OCI-LY1 (cell line): ENCODE data around the gene SLC8A1.

Experiments used
- H2AFZ ChIP-seq: fragments of 200-600 bp; sonication (generic), shearing (Covaris generic); 2 replicates; pipeline ENCODE4 v1.6.0; 2014; ENCODE audit warnings: antibody characterized with exemption, mild to moderate bottlenecking, low read length
- H3F3A ChIP-seq: fragments of 200-600 bp; sonication (generic), shearing (Covaris generic); 2 replicates; pipeline ENCODE4 v1.6.0; 2014; ENCODE audit warnings: mild to moderate bottlenecking, antibody characterized with exemption, low read length, moderate library complexity; ENCODE audit not compliant: insufficient read depth
- H3K27ac ChIP-seq: fragments of 200-600 bp; sonication (generic); 2 replicates; pipeline ENCODE4 v1.5.1; 2014; ENCODE audit warnings: low read length, mixed run types, mild to moderate bottlenecking, low read depth; ENCODE audit not compliant: poor library complexity, severe bottlenecking
- H3K27me3 ChIP-seq: fragments of 200-600 bp; sonication (generic); 2 replicates; pipeline ENCODE4 v1.6.0; 2014; ENCODE audit warnings: antibody characterized with exemption, mild to moderate bottlenecking, low read length, moderate library complexity; ENCODE audit not compliant: insufficient read depth
- H3K36me3 ChIP-seq: fragments of 200-600 bp; sonication (generic); 2 replicates; pipeline ENCODE4 v1.6.1; 2014; ENCODE audit warnings: mild to moderate bottlenecking, antibody characterized with exemption, low read length, moderate library complexity, mixed read lengths; ENCODE audit not compliant: insufficient read depth
- H3K4me1 ChIP-seq: fragments of 200-600 bp; sonication (generic); 2 replicates; pipeline ENCODE4 v1.5.1; 2014; ENCODE audit warnings: mild to moderate bottlenecking, low read length, moderate library complexity; ENCODE audit not compliant: insufficient read depth, severe bottlenecking
- H3K4me2 ChIP-seq: fragments of 200-600 bp; sonication (generic), shearing (Covaris generic); 2 replicates; pipeline ENCODE4 v1.6.1; 2014; ENCODE audit warnings: low read length
- H3K4me3 ChIP-seq: fragments of 200-600 bp; sonication (generic); 2 replicates; pipeline ENCODE4 v1.5.1; 2014; ENCODE audit warnings: low read length, low read depth, mild to moderate bottlenecking, mixed read lengths; ENCODE audit not compliant: poor library complexity, severe bottlenecking
- H3K79me2 ChIP-seq: fragments of 200-600 bp; shearing (Covaris generic); 2 replicates; pipeline ENCODE4 v1.6.1; 2016; ENCODE audit warnings: mixed run types, low read length, mixed read lengths; ENCODE audit not compliant: insufficient read depth
- H3K9ac ChIP-seq: fragments of 200-600 bp; sonication (generic), shearing (Covaris generic); 2 replicates; pipeline ENCODE4 v1.6.1; 2014; ENCODE audit warnings: mild to moderate bottlenecking, low read length, mixed read lengths
- H3K9me2 ChIP-seq: fragments of 200-600 bp; sonication (generic), shearing (Covaris generic); 2 replicates; pipeline ENCODE4 v1.6.1; 2014; ENCODE audit warnings: low read depth, mild to moderate bottlenecking, low read length, mixed read lengths
- H3K9me3 ChIP-seq: fragments of 200-600 bp; shearing (Covaris generic); 2 replicates; pipeline ENCODE4 v1.6.1; 2014; ENCODE audit warnings: low read length, mixed read lengths
- H4K20me1 ChIP-seq: fragments of 200-600 bp; sonication (generic), shearing (Covaris generic); 2 replicates; pipeline ENCODE4 v1.6.0; 2016; ENCODE audit warnings: mild to moderate bottlenecking, low read length; ENCODE audit not compliant: insufficient read depth
- EZH2 ChIP-seq: fragments of 200-600 bp; sonication (generic), shearing (Covaris generic); IDR thresholded peaks from 2 replicates; pipeline ENCODE4 v1.8.0; 2017; ENCODE audit warnings: borderline replicate concordance, mixed run types, mild to moderate bottlenecking, antibody characterized with exemption, low read length, moderate library complexity, mixed read lengths
- TF ChIP-seq, protein P1 (sequence below): fragments of 200-600 bp; sonication (generic), shearing (Covaris generic); IDR thresholded peaks from 2 replicates; pipeline ENCODE4 v1.5.1; 2017; ENCODE audit warnings: mild to moderate bottlenecking, antibody characterized with exemption, low read length, moderate library complexity, mixed read lengths

SLC8A1 gene

DNA sequence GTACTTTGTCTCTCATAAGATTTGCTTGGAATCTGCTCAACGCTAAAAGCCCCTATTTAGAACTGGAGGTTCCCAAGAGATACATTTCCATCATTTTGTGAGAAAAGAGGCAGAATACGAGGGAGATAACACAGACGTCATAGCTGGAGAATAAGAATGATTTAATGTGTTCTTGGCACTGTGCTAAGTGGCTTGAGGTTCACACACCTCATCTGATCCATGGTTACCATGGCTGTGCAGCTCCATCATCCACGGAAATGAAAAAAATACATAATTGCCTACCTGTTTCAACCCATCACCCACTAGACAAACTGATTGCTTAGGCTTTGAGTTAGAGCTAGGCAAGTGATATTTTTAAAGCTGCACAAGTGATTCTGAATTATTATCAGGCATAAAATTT is 227.6 kb downstream of the SLC8A1 start:
- Histone ChIP-seq H3K9me2 (no peaks in the 10 kb centered on the region), H3K4me3 (no peak overlapping the region), H3K4me1 (no peaks in the 10 kb centered on the region), H3F3A (no peaks in the 10 kb centered on the region), H3K27ac (no peak overlapping the region), H3K36me3 (no peaks in the 10 kb centered on the region), H3K9me3 (no peaks in the 10 kb centered on the region), H3K79me2 (no peaks in the 10 kb centered on the region), H4K20me1 (no peaks in the 10 kb centered on the region), H3K9ac (no peak overlapping the region), H3K27me3 (no peaks in the 10 kb centered on the region), H3K4me2 (no peak overlapping the region), H2AFZ (no peak overlapping the region)
- TF ChIP-seq EZH2: no peak
- TF ChIP-seq, protein P1, sequence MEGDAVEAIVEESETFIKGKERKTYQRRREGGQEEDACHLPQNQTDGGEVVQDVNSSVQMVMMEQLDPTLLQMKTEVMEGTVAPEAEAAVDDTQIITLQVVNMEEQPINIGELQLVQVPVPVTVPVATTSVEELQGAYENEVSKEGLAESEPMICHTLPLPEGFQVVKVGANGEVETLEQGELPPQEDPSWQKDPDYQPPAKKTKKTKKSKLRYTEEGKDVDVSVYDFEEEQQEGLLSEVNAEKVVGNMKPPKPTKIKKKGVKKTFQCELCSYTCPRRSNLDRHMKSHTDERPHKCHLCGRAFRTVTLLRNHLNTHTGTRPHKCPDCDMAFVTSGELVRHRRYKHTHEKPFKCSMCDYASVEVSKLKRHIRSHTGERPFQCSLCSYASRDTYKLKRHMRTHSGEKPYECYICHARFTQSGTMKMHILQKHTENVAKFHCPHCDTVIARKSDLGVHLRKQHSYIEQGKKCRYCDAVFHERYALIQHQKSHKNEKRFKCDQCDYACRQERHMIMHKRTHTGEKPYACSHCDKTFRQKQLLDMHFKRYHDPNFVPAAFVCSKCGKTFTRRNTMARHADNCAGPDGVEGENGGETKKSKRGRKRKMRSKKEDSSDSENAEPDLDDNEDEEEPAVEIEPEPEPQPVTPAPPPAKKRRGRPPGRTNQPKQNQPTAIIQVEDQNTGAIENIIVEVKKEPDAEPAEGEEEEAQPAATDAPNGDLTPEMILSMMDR: no peak

GRCh38 chr2:40220177-40220925 is 231.5 kb downstream of the SLC8A1 start:
- Histone ChIP-seq H3K4me2 (no peak overlapping the region), H3K9ac (no peak overlapping the region), H2AFZ (no peak overlapping the region), H3K36me3 (no peaks in the 10 kb centered on the region), H3K27me3 (no peaks in the 10 kb centered on the region), H3K79me2 (no peaks in the 10 kb centered on the region), H3K4me1 (no peaks in the 10 kb centered on the region), H3K9me3 (no peaks in the 10 kb centered on the region), H3K4me3 (no peak overlapping the region), H3F3A (no peaks in the 10 kb centered on the region), H3K9me2 (no peaks in the 10 kb centered on the region), H4K20me1 (no peaks in the 10 kb centered on the region), H3K27ac (no peak overlapping the region)
- TF ChIP-seq, protein P1: no peak
- no peak for TF ChIP-seq EZH2

- Histone ChIP-seq H3K27me3 (no peaks in the 10 kb centered on the region), H3F3A (no peaks in the 10 kb centered on the region), H3K9me2 (no peaks in the 10 kb centered on the region), H3K4me1 (no peaks in the 10 kb centered on the region), H3K27ac (no peak overlapping the region), H3K9ac (no peak overlapping the region), H4K20me1 (no peaks in the 10 kb centered on the region), H3K4me3 (no peak overlapping the region), H3K79me2 (no peaks in the 10 kb centered on the region), H3K4me2 (no peak overlapping the region), H3K9me3 (no peaks in the 10 kb centered on the region), H3K36me3 (no peaks in the 10 kb centered on the region), H2AFZ (no peak overlapping the region)
- no peak for TF ChIP-seq EZH2
These were observed 232.7 kb downstream of the SLC8A1 start for GRCh38 chr2:40219141-40219540.

- Histone ChIP-seq H2AFZ (no peak overlapping the region), H3K4me3 (no peak overlapping the region), H3K27ac (no peak overlapping the region), H3K9me2 (no peaks in the 10 kb centered on the region), H3F3A (no peaks in the 10 kb centered on the region), H3K4me1 (no peaks in the 10 kb centered on the region), H3K36me3 (no peaks in the 10 kb centered on the region), H3K79me2 (no peaks in the 10 kb centered on the region), H3K9ac (no peak overlapping the region), H4K20me1 (no peaks in the 10 kb centered on the region), H3K9me3 (no peaks in the 10 kb centered on the region), H3K27me3 (no peaks in the 10 kb centered on the region), H3K4me2 (no peak overlapping the region)
- TF ChIP-seq, protein P1: no peak
- TF ChIP-seq EZH2: no peak
These were observed 233.2 kb downstream of the SLC8A1 start for GRCh38 chr2:40218679-40219078.
